Stimulated activated CD4-positive, alpha-beta T cell treated with anti-CD3 and anti-CD28 coated beads, TNF-alpha, amount 100 ng/mL, for 48 hours (primary cell): Measurements from ENCODE around the gene ZNF230.
A peak's percentile ranks its signal among the peaks of the same experiment; 100 is the strongest.

ENCODE experiments used
- DNase-seq, 3 donors: peaks; one replicate each; pipeline ENCODE4 v3.0.0-alpha.2; 2020; ENCODE audit warnings: low read depth in 3 of 3

The ZNF230 gene

GRCh38 chr19:44042147-44042546, 39.4 kb downstream of the ZNF230 start:
- DNase-seq, result no peak

- no peak for DNase-seq
Measured at GRCh38 chr19:44050740-44051649, 48.2 kb downstream of the ZNF230 start.

GRCh38 chr19:44051650-44052402, 49.1 kb downstream of the ZNF230 start, which contains the start of gene ZNF223:
Gene ZNF223, plus strand, starts transcription at chr19:44052036. Its CDS starts 3,141 bp downstream, at chr19:44055177.
- DNase-seq, result peak; percentile 16 to 45 (median 32)

GRCh38 chr19:44055870-44056269, 53.1 kb downstream of the ZNF230 start:
- no peak for DNase-seq

GRCh38 chr19:44059229-44059628, 56.5 kb downstream of the ZNF230 start:
- DNase-seq, result no peak

GRCh38 chr19:44061038-44061437, 58.3 kb downstream of the ZNF230 start:
- no peak for DNase-seq
